CD4-positive, CD25-positive, alpha-beta regulatory T cell (primary cell): ENCODE data around the gene DHX16. TPM values are rescaled to one million over a fixed set of nuclear protein-coding genes. Genes with fewer than 3 reads are reported as not detected.
A peak's percentile ranks its signal among the peaks of the same experiment; 100 is the strongest.
"Not testable (repeated sequence)": the region's sequence is repeated elsewhere in the genome, so short reads cannot be mapped to it uniquely, and the experiment has no call there.

Experiments used
- ATAC-seq, 2 donors: fragments of 150-1000 bp; cut with Tn5 transposase; one replicate each; pipeline ENCODE4 v1.10.0; 2021; ENCODE audit warnings: low read depth in 2 of 2, moderate number of reproducible peaks in 2 of 2, moderate library complexity in 1 of 2
- DNase-seq, 3 donors: peaks; one replicate each; pipeline versions ENCODE4 v3.0.0 to v3.0.0-alpha.2; 2012 to 2022; ENCODE audit warnings: mixed read lengths in 1 of 3
- H3K27ac ChIP-seq: one replicate; pipeline ENCODE4 v1.7.0; 2013; ENCODE audit warnings: mild to moderate bottlenecking, low read length; ENCODE audit not compliant: insufficient read depth, poor library complexity, severe bottlenecking
- H3K27me3 ChIP-seq: one replicate; pipeline ENCODE4 v1.7.0; 2013; ENCODE audit warnings: low read length; ENCODE audit not compliant: control insufficient read depth, insufficient read depth
- H3K36me3 ChIP-seq: one replicate; pipeline ENCODE4 v1.7.0; 2013; ENCODE audit warnings: mild to moderate bottlenecking, low read length, moderate library complexity; ENCODE audit not compliant: control insufficient read depth, insufficient read depth
- H3K4me1 ChIP-seq: 2 replicates; pipeline ENCODE4 v1.7.0; 2013; ENCODE audit warnings: mild to moderate bottlenecking, low read length; ENCODE audit not compliant: insufficient read depth, control insufficient read depth, poor library complexity, severe bottlenecking
- H3K4me3 ChIP-seq: one replicate; pipeline ENCODE4 v1.7.0; 2013; ENCODE audit warnings: low read depth, mild to moderate bottlenecking, low read length, moderate library complexity
- H3K9me3 ChIP-seq, 2 experiments: 1 replicate in 1 of 2; 2 replicates in 1 of 2; pipeline ENCODE4 v1.7.0; 2013; ENCODE audit warnings: low read length in 2 of 2, mild to moderate bottlenecking in 1 of 2, moderate library complexity in 1 of 2; ENCODE audit not compliant: control insufficient read depth in 2 of 2
- H3K27ac Mint-ChIP-seq, 3 donors: one replicate each; pipeline ENCODE4 v1.8.0; 2020 to 2022; ENCODE audit warnings: mild to moderate bottlenecking in 3 of 3, mixed read lengths in 3 of 3, moderate library complexity in 2 of 3
- H3K27me3 Mint-ChIP-seq: one replicate; pipeline ENCODE4 v1.8.0; 2022; ENCODE audit warnings: mild to moderate bottlenecking, mixed read lengths
- H3K36me3 Mint-ChIP-seq: one replicate; pipeline ENCODE4 v1.8.0; 2020; ENCODE audit warnings: mixed read lengths
- H3K4me1 Mint-ChIP-seq, 4 donors: one replicate each; pipeline ENCODE4 v1.8.0; 2020 to 2022; ENCODE audit warnings: mixed read lengths in 4 of 4, mild to moderate bottlenecking in 1 of 4
- H3K4me3 Mint-ChIP-seq, 4 donors: one replicate each; pipeline ENCODE4 v1.8.0; 2020 to 2022; ENCODE audit warnings: mild to moderate bottlenecking in 4 of 4, mixed read lengths in 4 of 4, moderate library complexity in 3 of 4
- H3K9me3 Mint-ChIP-seq, 7 donors: one replicate each; pipeline ENCODE4 v1.8.0; 2020 to 2022; ENCODE audit warnings: mixed read lengths in 7 of 7, mild to moderate bottlenecking in 3 of 7, moderate library complexity in 2 of 7
- polyA plus RNA-seq, 4 donors: library from polyadenylated mRNA; unstranded; fragments of 300-500 nt; fragmentation: Illumina TruSeq; gene quantifications; one replicate each; pipeline ENCODE4 v1.2.3, GENCODE V29; 2021
- total RNA-seq: library from RNA; stranded (reverse); gene quantifications from one replicate; pipeline ENCODE4 v1.2.3, GENCODE V29; 2022

DHX16 gene
- total and polyA plus RNA-seq, 5 donors from 2014 or later, result 13.2 to 33.8 (median 18.7) TPM

DNA sequence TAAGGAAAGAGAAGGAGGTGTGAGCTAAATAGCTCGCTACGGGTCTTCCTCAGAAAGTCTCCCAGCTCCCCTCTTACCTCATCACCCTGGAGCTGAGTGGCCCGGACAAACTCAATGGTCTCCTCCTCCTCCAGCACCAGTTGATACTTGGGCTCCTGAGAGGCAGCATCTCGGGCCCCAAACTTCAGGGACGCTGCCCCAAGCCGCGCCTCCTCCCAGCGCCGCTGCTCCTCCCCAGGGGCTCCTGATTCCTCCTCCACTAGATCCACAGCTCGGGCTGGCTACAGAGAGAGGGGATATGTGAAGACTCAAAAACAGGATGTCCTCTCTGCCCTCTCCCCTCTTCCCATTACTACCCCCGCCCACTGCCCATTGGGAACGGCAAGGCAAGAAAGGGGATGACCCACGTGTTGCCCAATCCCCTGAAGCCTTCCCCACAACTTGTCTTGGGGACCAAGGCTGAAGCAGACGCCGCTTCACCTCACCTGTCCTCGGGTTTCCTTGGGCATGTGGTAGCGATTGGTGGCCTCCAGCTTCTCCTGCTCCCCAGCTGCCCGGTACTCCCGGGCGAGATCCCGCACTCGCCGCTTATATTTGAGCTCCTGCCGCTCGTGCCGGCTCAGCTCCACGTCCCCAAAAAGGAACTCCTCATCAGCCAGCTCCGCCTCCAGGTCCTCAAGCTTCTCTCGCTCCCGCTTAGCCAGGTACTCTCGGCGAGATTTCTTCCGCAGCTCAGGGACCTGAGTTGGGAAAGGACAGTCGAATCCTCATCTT lies 7.6 kb downstream of the DHX16 start:
- Mint-ChIP-seq H3K27me3 (no peaks in the 10 kb centered on the region), H3K36me3 (peaks cover 49% of the 10 kb centered on the region), H3K4me3 (no peak overlapping the region), H3K27ac (peak overlapping the region in 1 of 3 donors; percentile 63), H3K4me1 (peaks cover 4 to 13% (median 5%) of the 10 kb centered on the region in 4 donors), H3K9me3 (no peaks in the 10 kb centered on the region)
- Histone ChIP-seq H3K4me3 (no peak overlapping the region), H3K9me3 (no peaks in the 10 kb centered on the region), H3K27ac (no peak overlapping the region), H3K36me3 (peaks cover 64% of the 10 kb centered on the region), H3K27me3 (no peaks in the 10 kb centered on the region), H3K4me1 (no peaks in the 10 kb centered on the region)
- DNase-seq, result no peak
- no peak for ATAC-seq

DNA sequence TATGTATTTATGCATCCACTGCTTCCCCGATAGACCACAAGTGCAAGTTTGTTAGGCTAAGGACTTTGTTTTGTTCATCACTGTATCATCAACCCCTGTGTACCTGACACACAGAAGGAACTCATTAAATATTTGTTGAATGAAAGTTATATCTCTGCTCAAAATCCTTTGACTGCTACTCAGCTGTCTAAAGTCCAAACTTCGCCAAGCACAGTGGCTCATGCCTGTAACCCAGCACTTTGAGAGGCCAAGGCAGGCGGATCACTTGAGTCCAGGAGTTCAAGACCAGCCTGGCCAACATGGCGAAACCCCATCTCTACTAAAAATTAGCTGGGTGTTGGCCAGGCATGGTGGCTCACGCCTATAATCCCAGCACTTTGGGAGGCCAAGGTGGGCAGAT lies 14.9 kb downstream of the DHX16 start:
- H3K27ac ChIP-seq, H3K9me3 ChIP-seq, H3K4me3 Mint-ChIP-seq, H3K4me1 Mint-ChIP-seq, H3K4me1 ChIP-seq, H3K9me3 Mint-ChIP-seq, H3K4me3 ChIP-seq, DNase-seq, H3K27me3 ChIP-seq, ATAC-seq, H3K27me3 Mint-ChIP-seq: not testable (repeated sequence)
- Mint-ChIP-seq H3K36me3 (peaks cover 59% of the 10 kb centered on the region), H3K27ac (peak overlapping the region in 1 of 3 donors; percentile 38)
- peaks cover 83% of the 10 kb centered on the region for H3K36me3 ChIP-seq

DNA sequence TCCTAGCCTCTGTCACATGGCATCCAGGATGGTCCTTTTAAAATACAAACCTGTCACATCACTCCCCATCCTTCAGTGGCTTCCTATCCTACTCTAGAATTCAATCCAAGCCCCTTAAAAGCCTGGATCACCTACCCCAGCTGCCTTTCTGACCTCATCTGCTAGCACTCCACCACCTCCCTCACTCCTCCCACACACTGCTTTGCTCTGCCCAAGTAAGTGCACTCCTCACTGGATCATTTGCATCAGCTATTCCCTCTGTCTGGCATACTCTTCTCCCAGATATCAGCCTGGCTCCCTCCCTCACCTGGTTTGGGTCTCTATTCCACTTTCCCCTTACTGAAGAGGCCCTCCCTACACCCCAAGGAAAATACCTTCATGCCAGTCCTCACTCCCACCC lies 15.4 kb downstream of the DHX16 start:
- H3K36me3 ChIP-seq, result peaks cover 83% of the 10 kb centered on the region
- ATAC-seq (no peak), DNase-seq (no peak)
- Mint-ChIP-seq H3K27ac (peak overlapping the region in 2 of 3 donors; percentile 38 to 58), H3K36me3 (peaks cover 55% of the 10 kb centered on the region), H3K9me3 (no peaks in the 10 kb centered on the region), H3K4me1 (peaks cover 0 to 5% (median 0%) of the 10 kb centered on the region in 4 donors), H3K27me3 (no peaks in the 10 kb centered on the region), H3K4me3 (no peak overlapping the region)
- H3K27me3 ChIP-seq, result no peaks in the 10 kb centered on the region
- H3K4me1 ChIP-seq, result no peaks in the 10 kb centered on the region
- H3K27ac ChIP-seq, result no peak overlapping the region
- no peaks in the 10 kb centered on the region for H3K9me3 ChIP-seq
- H3K4me3 ChIP-seq, result no peak overlapping the region

DNA sequence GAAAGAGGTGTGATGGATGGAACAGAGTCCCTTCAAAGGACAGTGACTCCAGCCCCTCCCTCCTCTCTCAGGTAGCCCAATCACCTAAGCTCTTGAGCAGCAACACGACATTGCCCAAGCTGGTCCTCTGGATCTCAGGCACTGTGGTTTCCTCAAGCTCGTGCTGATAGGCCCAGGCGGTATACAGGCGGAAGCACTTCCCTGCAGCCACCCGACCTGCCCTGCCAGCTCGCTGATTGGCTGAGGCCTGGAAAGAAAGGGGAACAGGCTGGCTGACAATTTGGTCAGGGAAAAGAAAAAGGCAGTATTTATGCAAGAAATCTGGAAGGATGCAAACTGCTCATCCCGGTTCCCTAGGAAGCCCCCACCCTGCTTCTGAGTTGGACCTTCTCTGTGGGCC lies 16.3 kb downstream of the DHX16 start:
- no peak overlapping the region for H3K27ac Mint-ChIP-seq
- H3K27ac ChIP-seq, result no peak overlapping the region
- peaks cover 0 to 5% (median 0%) of the 10 kb centered on the region in 4 donors for H3K4me1 Mint-ChIP-seq
- no peaks in the 10 kb centered on the region for H3K4me1 ChIP-seq
- ATAC-seq (no peak), DNase-seq (no peak)
- no peaks in the 10 kb centered on the region for H3K27me3 Mint-ChIP-seq
- no peaks in the 10 kb centered on the region for H3K9me3 ChIP-seq
- no peaks in the 10 kb centered on the region for H3K27me3 ChIP-seq
- H3K9me3 Mint-ChIP-seq, result no peaks in the 10 kb centered on the region
- peaks cover 50% of the 10 kb centered on the region for H3K36me3 Mint-ChIP-seq
- H3K4me3 ChIP-seq, result no peak overlapping the region
- peaks cover 83% of the 10 kb centered on the region for H3K36me3 ChIP-seq
- no peak overlapping the region for H3K4me3 Mint-ChIP-seq

DNA sequence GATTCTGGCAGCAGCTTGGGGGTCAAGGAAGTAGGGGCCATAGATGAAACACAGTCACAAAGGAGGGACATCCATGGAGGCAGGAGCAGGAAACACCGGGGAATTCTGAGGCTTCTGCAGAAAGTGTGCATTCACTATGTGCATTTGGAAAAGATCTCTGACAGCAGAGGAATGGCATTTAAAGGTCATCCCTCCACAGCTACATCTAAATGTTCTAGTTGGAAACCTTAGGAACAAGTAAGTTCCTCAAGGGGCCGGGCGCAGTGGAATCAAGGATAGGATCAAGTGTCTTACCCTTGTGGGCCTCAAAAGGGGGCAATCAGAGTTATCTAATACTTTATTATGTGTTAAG lies 17.1 kb downstream of the DHX16 start:
- H3K27me3 ChIP-seq, result no peaks in the 10 kb centered on the region
- peak overlapping the region in 2 of 3 donors; percentile 28 to 51 for H3K27ac Mint-ChIP-seq
- H3K36me3 Mint-ChIP-seq, result peaks cover 52% of the 10 kb centered on the region
- no peak overlapping the region for H3K4me3 ChIP-seq
- H3K9me3 ChIP-seq, result no peaks in the 10 kb centered on the region
- H3K36me3 ChIP-seq, result peaks cover 87% of the 10 kb centered on the region
- H3K27me3 Mint-ChIP-seq, result no peaks in the 10 kb centered on the region
- ATAC-seq (no peak), DNase-seq (no peak)
- H3K4me1 ChIP-seq, result no peaks in the 10 kb centered on the region
- no peaks in the 10 kb centered on the region for H3K9me3 Mint-ChIP-seq
- H3K27ac ChIP-seq, result no peak overlapping the region
- H3K4me3 Mint-ChIP-seq, result no peak overlapping the region
- H3K4me1 Mint-ChIP-seq, result peaks cover 0 to 5% (median 0%) of the 10 kb centered on the region in 4 donors

DNA sequence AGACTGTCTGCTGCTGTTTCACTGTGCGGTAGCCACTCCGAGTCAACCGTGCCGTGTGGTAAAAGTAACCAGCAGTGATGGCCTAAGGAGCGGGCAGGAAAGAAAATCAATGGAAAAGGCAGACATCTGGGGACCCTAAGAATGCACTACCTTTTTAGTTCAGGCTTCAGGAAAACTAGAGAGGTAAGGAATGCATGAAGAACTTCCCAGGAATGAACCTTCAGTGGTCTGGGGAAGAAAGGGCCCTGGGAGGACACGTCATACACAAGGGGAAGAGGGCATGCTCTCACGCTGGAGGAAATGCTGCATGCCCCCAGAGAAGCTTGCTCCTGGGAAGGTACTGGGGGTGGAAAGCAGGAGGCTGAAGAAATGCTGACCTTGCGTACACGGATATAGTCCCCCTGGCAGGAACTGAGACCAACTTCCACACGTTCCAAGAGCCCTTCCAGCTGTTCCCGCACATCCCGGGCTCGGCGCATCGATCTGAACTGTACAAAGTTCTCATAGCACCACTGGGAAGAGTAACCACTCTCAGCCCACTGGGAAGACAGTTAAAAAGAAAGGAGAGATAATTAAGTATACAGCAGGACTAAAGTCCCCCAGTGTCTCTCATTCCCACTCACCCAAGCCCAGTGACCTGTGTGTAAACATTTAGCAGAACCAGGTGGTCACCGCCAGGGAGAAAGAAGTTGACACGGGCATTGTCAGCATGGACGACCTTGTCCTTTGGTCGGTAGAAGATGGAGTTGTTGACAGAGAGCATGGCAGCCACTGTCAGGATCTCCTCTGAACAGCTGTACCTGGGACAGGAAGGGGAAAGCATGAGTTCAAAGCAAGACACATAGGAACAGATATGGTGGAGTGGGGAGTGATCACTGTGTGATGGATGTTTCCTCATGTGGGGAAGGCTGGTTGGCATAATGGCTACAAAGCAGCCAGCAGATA lies 17.7 kb downstream of the DHX16 start:
- no peak for DNase-seq

DNA sequence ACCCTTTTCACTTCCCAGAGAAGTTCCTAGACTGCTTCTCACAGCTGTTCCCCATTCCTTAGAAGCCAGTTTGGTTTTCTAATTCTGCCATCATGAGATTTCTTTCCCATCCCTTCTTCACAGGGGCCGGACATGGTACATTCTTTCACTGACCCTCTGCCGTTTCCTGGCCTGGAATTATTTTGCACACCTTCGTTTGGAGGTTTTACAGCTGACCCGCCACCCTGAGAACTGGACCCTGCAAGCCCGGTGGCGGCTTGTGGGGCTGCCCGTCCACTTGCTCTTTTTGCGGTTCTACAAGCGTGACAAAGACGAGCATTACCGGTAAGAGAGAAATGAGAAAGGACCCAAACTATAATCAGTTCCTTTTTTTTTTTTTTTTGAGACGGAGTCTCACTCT lies 21.7 kb downstream of the DHX16 start:
- H3K27ac ChIP-seq, result no peak overlapping the region
- H3K27ac Mint-ChIP-seq, result no peak overlapping the region
- DNase-seq (no peak), ATAC-seq (no peak)
- H3K27me3 ChIP-seq, result no peaks in the 10 kb centered on the region
- peaks cover 51% of the 10 kb centered on the region for H3K36me3 ChIP-seq
- no peaks in the 10 kb centered on the region for H3K27me3 Mint-ChIP-seq
- H3K4me3 Mint-ChIP-seq, result peak overlapping the region in 1 of 4 donors; percentile 72
- peaks cover 6 to 16% (median 11%) of the 10 kb centered on the region in 4 donors for H3K4me1 Mint-ChIP-seq
- H3K4me3 ChIP-seq, result no peak overlapping the region
- peaks cover 26% of the 10 kb centered on the region for H3K36me3 Mint-ChIP-seq
- H3K9me3 Mint-ChIP-seq, result no peaks in the 10 kb centered on the region
- H3K4me1 ChIP-seq, result peaks cover 13% of the 10 kb centered on the region
- no peaks in the 10 kb centered on the region for H3K9me3 ChIP-seq

More for the DNA sequence above, 17.7 kb downstream of the DHX16 start:
- H3K27me3 Mint-ChIP-seq, result no peaks in the 10 kb centered on the region
- no peak overlapping the region for H3K27ac ChIP-seq
- peaks cover 48% of the 10 kb centered on the region for H3K36me3 Mint-ChIP-seq
- H3K9me3 ChIP-seq, result no peaks in the 10 kb centered on the region
- H3K4me3 Mint-ChIP-seq, result no peak overlapping the region
- H3K36me3 ChIP-seq, result peaks cover 83% of the 10 kb centered on the region
- no peak overlapping the region for H3K4me3 ChIP-seq
- peaks cover 0 to 5% (median 0%) of the 10 kb centered on the region in 4 donors for H3K4me1 Mint-ChIP-seq
- no peaks in the 10 kb centered on the region for H3K27me3 ChIP-seq
- H3K9me3 Mint-ChIP-seq, result no peaks in the 10 kb centered on the region
- H3K4me1 ChIP-seq, result no peaks in the 10 kb centered on the region
- no peak for ATAC-seq
- H3K27ac Mint-ChIP-seq, result peak overlapping the region in 2 of 3 donors; percentile 28 to 51
